Prostate gland (tissue), 2 donors: ENCODE measurements around the gene BICD1.

Source experiments
- POLR2A ChIP-seq: fragments of 450-650 bp; IDR thresholded peaks from one replicate; pipeline ENCODE4 v1.6.1; 2016; ENCODE audit warnings: antibody characterized with exemption, mild to moderate bottlenecking
- TF ChIP-seq, protein P1 (sequence below), 4 experiments: fragments of 200-600 bp in 2 of 4; fragments of 450-650 bp in 2 of 4; sonication (generic) in 2 of 4; IDR thresholded peaks; 1 replicate in 3 of 4; 2 replicates in 1 of 4; pipeline ENCODE4 v1.5.1; 2016 to 2019; ENCODE audit warnings: antibody characterized with exemption in 4 of 4, mild to moderate bottlenecking in 2 of 4, moderate library complexity in 2 of 4

DNA sequence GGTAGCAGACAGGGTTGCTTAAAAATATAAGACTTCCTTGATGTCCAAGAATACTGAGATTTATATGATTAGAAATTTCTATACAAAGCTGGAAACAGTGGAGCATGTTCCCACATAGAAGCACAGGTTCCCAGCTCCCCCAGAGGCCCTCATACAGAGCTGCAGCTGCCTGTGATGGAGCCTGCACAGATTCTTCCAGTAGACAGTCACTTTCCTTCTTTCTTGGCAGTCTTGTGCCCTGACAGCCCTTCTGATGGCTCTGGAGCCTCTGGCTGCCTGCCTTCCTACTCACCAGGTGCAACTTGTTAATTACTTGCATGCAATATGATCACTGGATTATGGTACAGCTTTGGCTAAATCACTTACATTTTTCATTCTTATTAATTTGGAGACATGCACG, 44.4 kb downstream of the BICD1 start:
- TF ChIP-seq POLR2A: no peak
- TF ChIP-seq, protein P1, sequence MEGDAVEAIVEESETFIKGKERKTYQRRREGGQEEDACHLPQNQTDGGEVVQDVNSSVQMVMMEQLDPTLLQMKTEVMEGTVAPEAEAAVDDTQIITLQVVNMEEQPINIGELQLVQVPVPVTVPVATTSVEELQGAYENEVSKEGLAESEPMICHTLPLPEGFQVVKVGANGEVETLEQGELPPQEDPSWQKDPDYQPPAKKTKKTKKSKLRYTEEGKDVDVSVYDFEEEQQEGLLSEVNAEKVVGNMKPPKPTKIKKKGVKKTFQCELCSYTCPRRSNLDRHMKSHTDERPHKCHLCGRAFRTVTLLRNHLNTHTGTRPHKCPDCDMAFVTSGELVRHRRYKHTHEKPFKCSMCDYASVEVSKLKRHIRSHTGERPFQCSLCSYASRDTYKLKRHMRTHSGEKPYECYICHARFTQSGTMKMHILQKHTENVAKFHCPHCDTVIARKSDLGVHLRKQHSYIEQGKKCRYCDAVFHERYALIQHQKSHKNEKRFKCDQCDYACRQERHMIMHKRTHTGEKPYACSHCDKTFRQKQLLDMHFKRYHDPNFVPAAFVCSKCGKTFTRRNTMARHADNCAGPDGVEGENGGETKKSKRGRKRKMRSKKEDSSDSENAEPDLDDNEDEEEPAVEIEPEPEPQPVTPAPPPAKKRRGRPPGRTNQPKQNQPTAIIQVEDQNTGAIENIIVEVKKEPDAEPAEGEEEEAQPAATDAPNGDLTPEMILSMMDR (IDR thresholded peaks at IDR 0.05): no peak
